ENCODE results near the gene TMEM254. TPM values are rescaled to one million over a fixed set of nuclear protein-coding genes. Genes with fewer than 3 reads are reported as not detected.
"Not testable (repeated sequence)": the region's sequence is repeated elsewhere in the genome, so short reads cannot be mapped to it uniquely, and the experiment has no call there.

The TMEM254 gene
- total and polyA plus RNA-seq, 2 of the 4 experiments (the other 2 are of a cell fraction), result 4.7 to 10.7 TPM

GRCh38 chr10:80032503-80032902 lies 46.0 kb upstream of the TMEM254 start:
- DNase-seq (no peak), ATAC-seq (ENCODE audit: low read depth) (no peak)
- Histone ChIP-seq H2AK9ac (replicated peaks; ENCODE audit: low read depth, low read length, poor library complexity) (no peak overlapping the region), H3K4me2 (ENCODE audit: low read depth, low read length) (no peak overlapping the region), H3K14ac (replicated peaks; ENCODE audit: low read depth, low read length) (no peak overlapping the region), H2AK5ac (ENCODE audit: low read depth, low read length) (no peak overlapping the region), H3K9ac (ENCODE audit: low read depth, low read length) (no peak overlapping the region), H3K9me3 (ENCODE audit: control insufficient read depth, insufficient read depth, low read length) (no peaks in the 10 kb centered on the region), H2BK120ac (ENCODE audit: low read depth, low read length) (no peak overlapping the region), H2BK20ac (ENCODE audit: low read depth, low read length) (no peak overlapping the region), H4K20me1 (ENCODE audit: insufficient read depth, low read length) (no peaks in the 10 kb centered on the region), H3K4ac (ENCODE audit: low read depth, low read length) (no peak overlapping the region), H3K9me1 (ENCODE audit: insufficient read depth, low read length) (no peaks in the 10 kb centered on the region), H4K91ac (ENCODE audit: insufficient read depth, low read depth, low read length) (no peak overlapping the region), H2AFZ (replicated peaks; ENCODE audit: low read length, poor library complexity) (no peak overlapping the region), H3K79me1 (ENCODE audit: low read depth in 1 of 2, low read length in 2 of 2) (no peaks in the 10 kb centered on the region), H4K5ac (ENCODE audit: low read depth, low read length) (no peak overlapping the region), H3K4me3 (ENCODE audit: insufficient read depth, low read depth, low read length) (no peak overlapping the region), H2BK15ac (ENCODE audit: low read depth, low read length) (no peak overlapping the region), H3K36me3 (ENCODE audit: control insufficient read depth, insufficient read depth, low read length) (no peaks in the 10 kb centered on the region), H4K8ac (ENCODE audit: low read depth in 2 of 2, low read length in 2 of 2) (no peak overlapping the region), H3K27ac (ENCODE audit: insufficient read depth, low read length) (no peak overlapping the region), H3K56ac (ENCODE audit: extremely low read depth, insufficient read depth, low read length) (no peak overlapping the region), H3K23ac (ENCODE audit: low read depth, low read length) (no peak overlapping the region), H3K27me3 (ENCODE audit: control insufficient read depth, insufficient read depth, low read length) (no peaks in the 10 kb centered on the region), H3K4me1 (ENCODE audit: control insufficient read depth, insufficient read depth, low read length) (no peaks in the 10 kb centered on the region), H2BK5ac (ENCODE audit: low read depth, low read length, poor library complexity, severe bottlenecking) (no peak overlapping the region), H3K18ac (ENCODE audit: low read depth, low read length) (no peak overlapping the region)
- no CpG with 5 or more reads among the region's 5 CpGs for WGBS, 2 experiments (ENCODE audit: extremely low coverage in 2 of 2, insufficient read length in 1 of 2)
- no TSS peak for BruUV-seq (replicated peaks)
- dilution Hi-C loops (cut with HindIII; ENCODE audit: low sequenced_read_pairs, unreplicated experiment), result no loop called here
- POLR2A ChIA-PET (ENCODE audit: unreplicated experiment), result no interaction called here
- intact Hi-C loops (cut with micrococcal nuclease), result no loop called here
- TF ChIP-seq RAD21 (IDR thresholded peaks at IDR 0.05; ENCODE audit: low read length) (no peak), MAZ (IDR thresholded peaks at IDR 0.05; ENCODE audit: borderline replicate concordance, low read depth, low read length) (no peak), BHLHE40 (IDR thresholded peaks at IDR 0.05; ENCODE audit: low read depth, low read length) (no peak), CHD1 (IDR thresholded peaks at IDR 0.05; ENCODE audit: low read depth, low read length) (no peak), POLR2A (IDR thresholded peaks at IDR 0.05; ENCODE audit: low read depth, low read length) (no peak), MAFK (IDR thresholded peaks at IDR 0.05; ENCODE audit: low read depth, low read length) (no peak), USF2 (IDR thresholded peaks at IDR 0.05; ENCODE audit: low read depth, low read length) (no peak)
- CTCF ChIA-PET, result no interaction called here
- in situ Hi-C loops (cut with MboI; ENCODE audit: low sequenced_read_pairs), result no loop called here

GRCh38 chr10:80034766-80035165 lies 43.7 kb upstream of the TMEM254 start:
- H3K27me3 ChIP-seq (ENCODE audit: control insufficient read depth, insufficient read depth, low read length); in situ Hi-C loops (cut with MboI; ENCODE audit: low sequenced_read_pairs); H3K23ac ChIP-seq (ENCODE audit: low read depth, low read length); H2BK20ac ChIP-seq (ENCODE audit: low read depth, low read length); H3K4me2 ChIP-seq (ENCODE audit: low read depth, low read length); intact Hi-C loops (cut with micrococcal nuclease); H3K9me1 ChIP-seq (ENCODE audit: insufficient read depth, low read length); POLR2A ChIA-PET (ENCODE audit: unreplicated experiment); H2BK120ac ChIP-seq (ENCODE audit: low read depth, low read length); H2AK9ac ChIP-seq (replicated peaks; ENCODE audit: low read depth, low read length, poor library complexity); H3K14ac ChIP-seq (replicated peaks; ENCODE audit: low read depth, low read length); H3K27ac ChIP-seq (ENCODE audit: insufficient read depth, low read length); H3K18ac ChIP-seq (ENCODE audit: low read depth, low read length); H3K4ac ChIP-seq (ENCODE audit: low read depth, low read length); ATAC-seq (ENCODE audit: low read depth); DNase-seq; dilution Hi-C loops (cut with HindIII; ENCODE audit: low sequenced_read_pairs, unreplicated experiment); H4K5ac ChIP-seq (ENCODE audit: low read depth, low read length); H3K4me1 ChIP-seq (ENCODE audit: control insufficient read depth, insufficient read depth, low read length); H4K8ac ChIP-seq (ENCODE audit: low read depth in 2 of 2, low read length in 2 of 2); BruUV-seq (replicated peaks); H3K79me1 ChIP-seq (ENCODE audit: low read depth in 1 of 2, low read length in 2 of 2); H3K9ac ChIP-seq (ENCODE audit: low read depth, low read length); H2AK5ac ChIP-seq (ENCODE audit: low read depth, low read length); H3K4me3 ChIP-seq (ENCODE audit: insufficient read depth, low read depth, low read length); H3K9me3 ChIP-seq (ENCODE audit: control insufficient read depth, insufficient read depth, low read length); H2AFZ ChIP-seq (replicated peaks; ENCODE audit: low read length, poor library complexity); H3K56ac ChIP-seq (ENCODE audit: extremely low read depth, insufficient read depth, low read length); H4K20me1 ChIP-seq (ENCODE audit: insufficient read depth, low read length); H2BK15ac ChIP-seq (ENCODE audit: low read depth, low read length); H4K91ac ChIP-seq (ENCODE audit: insufficient read depth, low read depth, low read length); CTCF ChIA-PET; H3K36me3 ChIP-seq (ENCODE audit: control insufficient read depth, insufficient read depth, low read length); H2BK5ac ChIP-seq (ENCODE audit: low read depth, low read length, poor library complexity, severe bottlenecking): not testable (repeated sequence)
- WGBS, 2 experiments (ENCODE audit: extremely low coverage in 2 of 2, insufficient read length in 1 of 2), result no CpG with 5 or more reads among the region's 5 CpGs
